ENCODE results near the gene TMEM151B.

GRCh38 chr6:44264154-44265006 lies 5.9 kb upstream of the TMEM151B start:
- TF ChIP-seq, protein P1, sequence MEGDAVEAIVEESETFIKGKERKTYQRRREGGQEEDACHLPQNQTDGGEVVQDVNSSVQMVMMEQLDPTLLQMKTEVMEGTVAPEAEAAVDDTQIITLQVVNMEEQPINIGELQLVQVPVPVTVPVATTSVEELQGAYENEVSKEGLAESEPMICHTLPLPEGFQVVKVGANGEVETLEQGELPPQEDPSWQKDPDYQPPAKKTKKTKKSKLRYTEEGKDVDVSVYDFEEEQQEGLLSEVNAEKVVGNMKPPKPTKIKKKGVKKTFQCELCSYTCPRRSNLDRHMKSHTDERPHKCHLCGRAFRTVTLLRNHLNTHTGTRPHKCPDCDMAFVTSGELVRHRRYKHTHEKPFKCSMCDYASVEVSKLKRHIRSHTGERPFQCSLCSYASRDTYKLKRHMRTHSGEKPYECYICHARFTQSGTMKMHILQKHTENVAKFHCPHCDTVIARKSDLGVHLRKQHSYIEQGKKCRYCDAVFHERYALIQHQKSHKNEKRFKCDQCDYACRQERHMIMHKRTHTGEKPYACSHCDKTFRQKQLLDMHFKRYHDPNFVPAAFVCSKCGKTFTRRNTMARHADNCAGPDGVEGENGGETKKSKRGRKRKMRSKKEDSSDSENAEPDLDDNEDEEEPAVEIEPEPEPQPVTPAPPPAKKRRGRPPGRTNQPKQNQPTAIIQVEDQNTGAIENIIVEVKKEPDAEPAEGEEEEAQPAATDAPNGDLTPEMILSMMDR (conservative IDR thresholded peaks at IDR 0.05), result no peak
- no peak for TF ChIP-seq ZFX (IDR thresholded peaks at IDR 0.05)
